HS-5 (cell line): Measurements from ENCODE around the gene NEDD8.

Experiments
- DNase-seq: peaks from one replicate; pipeline ENCODE4 v3.0.0-alpha.2; 2012; ENCODE audit warnings: low read depth

NEDD8 gene

DNA sequence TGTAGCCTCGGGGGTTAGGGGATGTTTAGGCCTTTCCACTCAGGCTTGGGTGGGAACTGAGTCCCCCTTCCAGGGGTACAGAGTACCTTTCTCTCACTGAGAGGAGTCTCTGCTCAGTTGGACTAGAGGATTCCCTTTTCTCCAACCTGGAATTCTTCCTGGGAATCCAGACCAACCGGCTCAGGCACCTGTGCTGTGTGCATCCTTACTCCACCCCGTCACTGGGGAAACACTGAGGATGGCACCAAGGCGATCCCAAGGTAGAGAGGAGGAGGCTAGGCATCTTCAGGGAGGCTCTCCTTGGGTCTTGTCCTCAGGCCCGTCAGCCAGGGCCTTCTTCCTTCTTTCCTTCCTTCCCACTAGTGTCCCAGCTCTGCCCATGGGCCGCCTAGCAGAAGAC lies 31.7 kb upstream of the NEDD8 start:
- no peak for DNase-seq

GRCh38 chr14:24262821-24263733 lies 30.9 kb upstream of the NEDD8 start, which contains the start of gene TGM1:
TSS of gene TGM1 (minus strand) at chr14:24263177. CDS start at chr14:24262352, 825 bp downstream.
- no peak for DNase-seq

- DNase-seq: no peak
These were observed 29.8 kb upstream of the NEDD8 start for GRCh38 chr14:24261969-24262327.

- DNase-seq: no peak
These were observed 29.2 kb upstream of the NEDD8 start for GRCh38 chr14:24261256-24261968.

DNA sequence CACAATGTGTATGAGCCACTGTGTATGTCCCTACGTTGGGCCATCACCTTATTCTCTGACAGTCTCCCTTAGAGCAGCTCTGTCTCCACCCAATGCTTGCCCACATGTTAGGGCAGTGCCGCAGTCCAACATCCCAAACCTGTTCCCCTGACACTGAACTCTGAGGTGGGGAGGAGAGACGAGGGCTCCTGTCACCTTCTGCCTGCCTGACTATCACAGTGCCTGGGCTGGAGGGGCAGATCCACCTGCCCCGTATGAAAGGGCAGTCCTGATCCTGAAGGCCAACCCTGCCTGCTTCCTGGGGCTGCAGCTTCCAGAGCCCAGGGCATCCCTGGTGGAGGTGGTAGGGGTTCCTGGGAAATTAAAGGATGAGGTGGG lies 28.6 kb upstream of the NEDD8 start:
- no peak for DNase-seq

GRCh38 chr14:24260026-24260779 lies 28.0 kb upstream of the NEDD8 start:
- no peak for DNase-seq

GRCh38 chr14:24259282-24260025 lies 27.3 kb upstream of the NEDD8 start:
- DNase-seq: no peak

DNA sequence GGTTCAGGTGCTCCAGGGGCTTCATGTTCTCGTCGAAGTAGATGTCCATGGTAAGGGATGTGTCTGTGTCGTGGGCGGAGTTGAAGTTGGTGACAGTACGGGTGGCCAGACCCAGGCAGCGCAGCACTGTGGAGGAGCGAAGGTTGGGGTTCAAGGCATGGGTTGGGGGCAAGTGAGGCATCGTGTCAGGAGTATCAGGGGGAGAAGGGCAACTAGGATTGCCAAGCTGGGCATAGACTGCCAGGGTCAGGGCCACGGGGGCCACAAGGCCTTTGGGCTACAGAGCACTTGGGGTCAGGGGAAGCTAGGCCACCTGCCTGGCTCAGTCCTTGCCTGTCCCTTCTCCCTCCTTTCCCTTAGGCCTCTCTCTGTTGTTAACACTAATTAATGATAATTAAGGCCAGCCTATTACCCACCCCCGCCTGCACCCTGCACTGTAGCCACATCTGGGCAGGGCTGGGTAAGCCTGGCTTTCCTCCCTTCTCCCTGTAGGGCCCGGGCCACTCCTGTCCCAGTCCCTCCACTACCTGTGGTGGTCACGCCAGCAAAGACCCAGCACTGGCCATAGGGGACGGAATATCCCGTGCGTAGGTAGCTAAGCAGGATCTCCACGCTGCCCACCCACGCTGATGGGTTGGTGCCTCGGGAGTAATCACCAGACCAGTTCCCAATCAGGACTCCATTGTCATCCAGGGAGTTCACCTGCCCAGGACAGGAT lies 26.5 kb upstream of the NEDD8 start:
- DNase-seq: no peak

DNA sequence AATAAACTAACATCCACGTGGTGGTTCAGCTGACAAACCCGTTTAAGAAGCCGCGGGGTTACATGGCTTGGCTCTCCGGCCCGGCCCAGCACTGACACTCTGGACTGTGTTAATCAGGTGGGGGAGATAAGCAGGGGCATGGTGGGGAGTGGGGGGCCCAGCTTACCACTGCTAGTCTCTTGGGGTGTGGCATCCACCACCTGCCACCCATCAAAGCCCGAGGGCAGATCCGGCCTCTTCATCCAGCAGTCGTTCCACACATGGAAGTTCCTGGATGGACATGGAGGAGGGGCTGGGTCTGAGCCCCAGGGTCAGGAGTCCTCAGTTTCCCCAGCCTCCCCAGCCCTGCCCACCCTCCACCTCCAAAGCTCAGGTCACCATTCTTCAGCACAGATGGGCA lies 26.0 kb upstream of the NEDD8 start:
- no peak for DNase-seq

GRCh38 chr14:24256960-24257359 lies 24.8 kb upstream of the NEDD8 start:
- no peak for DNase-seq

- DNase-seq: no peak
These were observed 24.0 kb upstream of the NEDD8 start for GRCh38 chr14:24255931-24256711.

DNA sequence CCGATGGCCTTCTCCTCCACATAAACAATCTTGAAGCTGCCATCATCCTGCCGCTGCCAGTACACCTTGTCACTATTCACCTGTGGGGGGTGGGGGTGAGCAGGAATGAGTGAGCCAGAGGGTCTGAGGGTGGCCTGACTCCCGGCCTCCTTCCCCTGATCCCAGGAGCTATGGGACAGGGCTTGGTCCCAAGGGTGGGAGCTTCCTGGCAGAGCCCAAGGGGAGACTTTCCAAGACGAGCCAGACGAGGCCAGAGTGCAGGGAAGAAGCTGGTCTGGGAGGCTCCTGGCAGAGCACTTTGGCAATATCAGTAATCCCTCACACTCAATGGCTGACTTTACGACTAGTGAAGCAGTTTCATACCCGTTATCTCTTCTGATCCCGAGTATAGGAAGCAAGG lies 23.3 kb upstream of the NEDD8 start:
- DNase-seq: no peak

DNA sequence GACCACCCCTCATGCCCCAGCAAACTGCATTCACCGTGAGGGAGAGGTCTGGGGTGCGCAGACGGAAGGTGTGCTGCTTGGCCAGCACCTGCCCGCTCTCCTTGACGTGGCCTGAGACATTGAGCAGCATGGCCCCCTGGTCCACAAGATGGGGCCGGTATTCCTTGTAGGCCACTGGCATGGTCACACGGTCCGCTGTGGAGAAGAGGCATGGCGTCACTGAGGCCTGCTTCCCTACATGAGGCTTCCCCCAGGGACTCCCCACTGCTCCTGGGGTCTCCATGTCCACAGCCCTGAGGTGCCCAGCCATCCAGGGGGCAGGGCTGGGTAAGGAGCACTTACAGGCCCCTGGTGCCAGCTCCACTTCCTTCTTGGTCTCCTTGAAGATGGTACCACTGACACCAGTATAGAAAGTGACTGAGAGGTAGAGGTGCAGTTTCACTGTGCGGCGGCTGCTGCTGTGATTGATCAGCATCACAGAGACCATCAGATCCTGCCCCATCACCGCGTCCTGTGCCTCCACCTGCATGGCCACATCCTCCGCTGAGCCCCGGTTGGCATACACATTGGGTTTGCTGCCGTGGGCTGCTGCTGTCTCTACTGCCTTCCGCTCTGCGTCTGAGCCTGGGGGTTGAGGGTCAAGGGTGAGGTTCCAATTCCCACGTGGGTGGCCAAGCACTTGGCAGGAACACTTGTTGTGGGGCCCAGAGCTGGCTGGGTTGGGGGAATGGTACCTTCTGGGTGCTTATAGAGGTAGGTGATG lies 22.6 kb upstream of the NEDD8 start:
- DNase-seq: no peak

- no peak for DNase-seq
These were observed 21.8 kb upstream of the NEDD8 start for GRCh38 chr14:24253936-24254335.

- DNase-seq: no peak
These were observed 20.3 kb upstream of the NEDD8 start for GRCh38 chr14:24252289-24253124.

GRCh38 chr14:24251880-24252288 lies 19.7 kb upstream of the NEDD8 start:
- DNase-seq: no peak

GRCh38 chr14:24250354-24250753 lies 18.2 kb upstream of the NEDD8 start:
- no peak for DNase-seq

DNA sequence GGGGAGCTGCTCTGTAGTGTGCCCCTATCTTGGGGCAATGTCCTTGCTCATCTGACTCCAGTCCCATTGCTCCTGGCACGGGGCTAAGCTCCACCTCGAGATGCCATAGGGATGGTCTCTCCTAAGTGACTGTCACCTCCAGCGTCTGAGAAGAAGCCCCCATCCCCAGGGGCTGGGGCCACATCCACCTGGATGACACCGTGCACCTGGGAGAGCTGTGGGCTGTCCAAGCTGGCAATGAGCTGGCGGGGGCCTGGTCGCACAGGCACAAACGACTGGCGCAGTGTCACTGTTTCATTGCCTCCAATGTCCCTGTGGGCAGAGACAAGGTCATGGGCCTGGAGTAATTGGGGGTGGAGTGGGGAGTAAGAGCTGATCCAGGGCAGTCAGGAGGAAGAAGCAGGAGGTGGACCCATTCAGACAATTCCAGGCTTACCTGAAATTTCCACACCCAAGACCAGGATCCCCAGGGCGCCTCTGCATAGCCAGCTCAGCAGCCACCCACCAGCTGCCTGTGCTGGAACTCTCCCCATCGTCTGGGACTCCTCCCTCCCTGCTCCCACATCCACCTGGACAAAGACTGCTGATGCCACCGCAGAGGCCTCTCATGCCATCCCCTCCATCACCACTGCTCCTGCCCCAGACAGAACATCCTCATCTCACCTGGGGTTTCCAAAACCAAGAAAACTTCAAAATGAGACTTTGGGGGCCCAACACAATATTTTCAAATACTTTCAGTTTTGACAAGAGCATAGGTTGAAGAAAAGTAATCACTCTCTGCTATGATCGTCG lies 17.3 kb upstream of the NEDD8 start:
- DNase-seq: no peak
